ENCODE results near the gene STK26.
"Not testable (repeated sequence)": the region's sequence is repeated elsewhere in the genome, so short reads cannot be mapped to it uniquely, and the experiment has no call there.

STK26 gene

GRCh38 chrX:132037479-132037993 is 14.4 kb downstream of the STK26 start:
- no peak for DNase-seq (ENCODE audit: low spot score)

- DNase-seq (ENCODE audit: low spot score): no peak
Measured at GRCh38 chrX:132040066-132040465, 17.0 kb downstream of the STK26 start.

GRCh38 chrX:132041015-132041414 is 17.9 kb downstream of the STK26 start:
- DNase-seq (ENCODE audit: low spot score): no peak

DNA sequence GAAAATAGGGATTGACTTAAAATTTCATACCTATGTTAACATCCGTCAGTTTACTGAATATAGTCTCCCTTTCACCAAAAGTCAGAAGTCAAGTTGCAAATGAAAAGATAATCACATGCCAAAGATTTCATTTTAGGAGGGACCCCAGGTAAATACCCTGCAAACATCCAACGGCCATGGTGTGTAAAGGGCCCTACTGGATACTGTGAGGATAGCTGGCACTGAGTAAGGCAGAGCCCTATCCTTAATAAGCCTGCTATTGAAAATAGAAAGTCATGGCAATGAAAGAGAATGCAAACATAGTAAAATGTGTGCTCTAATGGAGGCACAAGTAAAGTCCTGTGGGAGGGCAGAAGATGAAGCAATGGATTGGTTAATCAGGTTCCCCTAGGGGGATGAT is 20.9 kb downstream of the STK26 start:
- no peak for DNase-seq (ENCODE audit: low spot score)

DNA sequence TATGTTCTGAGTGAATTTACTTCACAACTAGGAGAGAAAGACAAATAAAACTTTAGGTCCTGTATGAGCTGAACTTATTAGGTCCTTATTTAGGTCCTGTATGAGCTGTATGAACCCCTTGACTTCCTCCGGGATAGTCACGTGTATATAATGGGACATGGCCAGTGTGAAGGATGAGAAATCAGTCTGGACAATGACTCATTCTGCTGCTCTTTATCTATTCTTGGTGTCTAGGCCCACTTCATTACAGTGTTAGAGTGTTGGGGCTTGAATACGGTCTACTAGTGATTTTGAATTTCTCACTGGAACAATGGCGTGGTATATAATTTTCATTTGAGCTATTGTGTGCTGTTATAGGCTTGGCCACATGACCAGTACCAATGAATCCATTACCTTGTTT is 21.9 kb downstream of the STK26 start:
- DNase-seq (ENCODE audit: low spot score): no peak

GRCh38 chrX:132045456-132045855 is 22.4 kb downstream of the STK26 start:
- DNase-seq (ENCODE audit: low spot score): no peak

- DNase-seq (ENCODE audit: low spot score): no peak
Measured at GRCh38 chrX:132046533-132046932, 23.4 kb downstream of the STK26 start.

GRCh38 chrX:132051778-132052177 is 28.7 kb downstream of the STK26 start:
- DNase-seq (ENCODE audit: low spot score): not testable (repeated sequence)

DNA sequence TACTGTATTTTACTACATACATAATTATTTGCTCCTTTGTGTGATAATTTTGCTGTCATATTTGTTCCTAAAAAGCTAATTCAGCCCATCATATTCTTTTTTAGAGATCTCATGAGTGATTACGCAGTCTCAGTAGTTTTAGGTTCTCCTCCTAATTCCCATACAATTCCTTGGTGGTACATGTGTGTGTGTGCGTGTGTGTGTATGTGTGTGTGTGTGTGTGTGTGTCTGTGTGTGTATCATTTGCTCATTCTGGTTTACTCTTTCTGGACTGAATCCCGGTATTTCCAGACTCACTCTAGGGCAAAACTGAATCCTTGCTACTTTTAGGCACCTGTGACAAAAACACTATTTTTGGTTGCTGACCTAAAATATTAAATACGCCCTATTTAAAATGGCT is 34.9 kb downstream of the STK26 start:
- no peak for DNase-seq (ENCODE audit: low spot score)

GRCh38 chrX:132058975-132059374 is 35.9 kb downstream of the STK26 start:
- no peak for DNase-seq (ENCODE audit: low spot score)

DNA sequence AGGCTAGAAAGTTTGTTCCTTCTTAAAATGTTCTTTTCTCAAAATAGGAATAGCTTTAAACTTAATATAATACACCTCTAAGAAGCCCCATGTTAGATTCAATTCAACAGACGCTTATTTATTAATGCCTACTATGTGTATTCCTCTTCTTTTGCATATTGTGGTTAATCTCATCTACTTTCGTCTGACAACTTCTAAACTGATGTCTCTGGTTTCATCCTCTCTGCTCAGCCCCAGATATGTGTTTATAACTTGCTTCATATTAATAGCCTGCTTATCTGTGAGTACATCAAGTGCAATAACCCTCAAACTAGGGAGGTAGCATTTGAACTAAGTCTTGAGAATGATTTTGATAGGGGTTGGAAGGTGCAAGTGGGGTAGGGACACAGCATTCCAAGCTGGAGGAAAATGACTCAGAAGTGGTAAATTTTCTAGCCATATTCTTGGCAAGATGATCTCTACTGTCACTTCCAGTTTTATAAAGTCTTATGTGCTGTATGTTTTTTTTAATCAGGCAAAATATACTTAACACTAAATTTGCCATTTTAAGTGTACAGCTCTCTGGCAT is 37.0 kb downstream of the STK26 start:
- DNase-seq (ENCODE audit: low spot score): no peak

- no peak for DNase-seq (ENCODE audit: low spot score)
Measured at GRCh38 chrX:132063334-132063733, 40.2 kb downstream of the STK26 start.

- no peak for DNase-seq (ENCODE audit: low spot score)
Measured at GRCh38 chrX:132063862-132064261, 40.8 kb downstream of the STK26 start.

DNA sequence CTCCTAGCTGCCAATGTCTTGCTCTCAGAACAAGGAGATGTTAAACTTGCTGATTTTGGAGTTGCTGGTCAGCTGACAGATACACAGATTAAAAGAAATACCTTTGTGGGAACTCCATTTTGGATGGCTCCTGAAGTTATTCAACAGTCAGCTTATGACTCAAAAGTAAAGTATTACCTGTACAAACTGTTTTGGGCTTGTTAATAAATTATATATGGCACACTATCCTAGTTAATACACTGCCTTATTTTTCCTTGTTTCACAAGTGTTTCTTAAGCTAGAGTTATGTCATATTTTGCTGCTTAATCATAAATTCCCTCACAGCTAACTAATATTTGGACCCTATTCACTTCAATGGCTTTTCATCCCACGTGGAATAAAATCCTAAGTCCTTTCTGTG is 45.3 kb downstream of the STK26 start:
- DNase-seq (ENCODE audit: low spot score): no peak

- DNase-seq (ENCODE audit: low spot score): peak; percentile 8
Measured at GRCh38 chrX:132071254-132071653, 48.2 kb downstream of the STK26 start.

DNA sequence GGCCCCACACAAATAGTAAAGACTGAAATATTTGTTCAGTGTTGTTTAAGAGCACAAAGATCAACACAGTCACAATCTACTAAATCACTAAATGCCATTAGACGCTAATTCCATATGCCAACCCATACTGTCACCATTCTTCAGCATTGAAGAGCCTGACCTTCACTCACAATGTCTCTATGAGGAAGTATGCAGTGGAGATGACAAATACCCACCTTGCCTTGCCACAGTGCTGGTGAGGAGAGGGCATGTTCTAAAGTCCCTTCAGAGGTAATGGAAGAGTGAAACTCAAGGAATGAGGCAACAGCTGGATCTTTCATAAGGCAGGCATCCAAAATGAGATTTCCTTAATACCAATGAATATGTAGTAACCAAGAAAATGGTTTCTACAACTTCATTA is 54.3 kb downstream of the STK26 start:
- no peak for DNase-seq (ENCODE audit: low spot score)

DNA sequence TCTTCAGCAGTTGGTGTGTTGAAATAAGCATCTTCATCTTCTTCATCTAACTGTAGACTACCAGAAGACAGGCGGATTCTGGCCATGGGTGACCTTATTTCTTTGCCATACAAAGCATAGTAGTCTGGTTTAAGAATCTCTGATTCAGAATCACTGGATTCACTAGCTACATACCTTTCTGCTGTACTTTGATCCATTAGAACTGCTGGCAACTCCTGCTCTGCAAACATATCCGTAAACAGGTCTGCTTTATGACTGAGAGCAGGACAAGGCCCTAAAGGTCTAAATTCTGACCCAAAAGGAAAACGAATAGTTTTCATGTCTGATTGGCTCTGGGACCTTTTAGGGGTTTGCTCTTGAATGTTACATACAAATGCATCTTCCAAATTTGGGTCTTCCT is 54.8 kb downstream of the STK26 start:
- no peak for DNase-seq (ENCODE audit: low spot score)

- no peak for DNase-seq (ENCODE audit: low spot score)
Measured at GRCh38 chrX:132085786-132086185, 62.7 kb downstream of the STK26 start.

DNA sequence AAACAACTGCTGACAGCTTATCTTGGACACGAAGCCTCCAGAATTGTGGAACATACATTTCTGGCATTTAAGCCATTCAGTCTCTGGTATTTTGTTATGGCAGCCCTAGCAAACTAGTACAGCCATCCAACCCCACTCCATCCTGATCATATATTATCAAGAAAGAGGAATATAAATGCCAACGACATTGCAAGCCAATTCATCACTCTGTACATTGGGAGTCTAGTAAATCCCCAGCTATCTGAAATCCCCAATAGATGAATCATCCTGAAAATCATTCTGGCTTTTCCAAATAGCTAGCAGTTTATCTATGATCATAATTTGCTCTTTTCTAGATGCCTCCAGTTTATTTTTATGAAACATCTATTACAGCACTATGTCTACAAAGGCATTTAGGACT is 63.6 kb downstream of the STK26 start:
- peak; percentile 38 for DNase-seq (ENCODE audit: low spot score)

GRCh38 chrX:132088864-132089263 is 65.8 kb downstream of the STK26 start:
- DNase-seq (ENCODE audit: low spot score): no peak

DNA sequence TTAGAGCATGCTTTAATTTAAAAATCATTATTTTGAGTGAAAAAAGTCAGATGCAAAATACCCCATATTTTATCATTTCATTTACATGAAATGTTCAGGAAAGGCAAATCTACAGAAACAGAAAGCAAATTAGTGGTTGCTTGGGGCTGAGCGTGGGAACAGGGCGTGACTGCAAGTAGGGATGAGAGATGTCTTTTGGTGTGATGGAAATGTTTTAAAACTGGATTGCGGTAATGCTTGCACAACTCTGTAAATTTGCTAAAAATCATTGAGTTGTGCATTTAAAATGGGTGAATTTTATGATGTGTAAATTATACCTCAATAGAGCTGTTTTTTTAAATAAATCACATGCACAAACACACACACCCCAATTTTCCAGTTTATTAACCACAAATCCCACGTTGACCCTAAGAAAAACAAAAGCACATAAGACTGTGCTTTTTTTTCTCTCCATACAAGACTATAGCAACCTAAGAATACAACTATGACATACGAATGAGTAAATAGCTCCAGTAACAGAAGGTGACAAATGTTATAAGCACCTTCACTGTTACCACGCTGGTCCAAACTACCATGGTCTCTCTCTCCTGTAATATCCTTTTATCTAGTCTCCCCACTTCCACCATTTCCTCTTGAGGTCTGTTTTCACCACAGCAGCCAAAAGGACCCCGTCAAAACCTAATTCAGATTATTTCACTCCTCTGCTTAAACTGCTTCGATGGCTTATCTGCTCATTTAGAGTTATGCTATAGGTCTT is 67.5 kb downstream of the STK26 start:
- DNase-seq (ENCODE audit: low spot score): no peak

- peak; percentile 46 for DNase-seq (ENCODE audit: low spot score)
Measured at GRCh38 chrX:132092439-132093065, 69.5 kb downstream of the STK26 start.

- no peak for DNase-seq (ENCODE audit: low spot score)
Measured at GRCh38 chrX:132093239-132093860, 70.2 kb downstream of the STK26 start.

Measured in kidney capillary endothelial cell (primary cell).